Left renal cortex interstitium (tissue), 4 donors: ENCODE measurements around the gene KRTAP4-16. TPM values are rescaled to one million over a fixed set of nuclear protein-coding genes. Genes with fewer than 3 reads are reported as not detected.
"Not testable (repeated sequence)": the region's sequence is repeated elsewhere in the genome, so short reads cannot be mapped to it uniquely, and the experiment has no call there.

Source experiments
- DNase-seq, 4 donors: peaks; one replicate each; pipeline ENCODE4 v3.0.0-alpha.2; 2013; ENCODE audit warnings: low read depth in 4 of 4, low spot score in 2 of 4, missing footprints in 1 of 4
- polyA plus RNA-seq, 4 donors: library from polyadenylated mRNA; unstranded; fragments of 120-200 nt; gene quantifications; one replicate each; pipeline ENCODE4 v1.2.1, GENCODE V29; 2013; ENCODE audit not compliant: insufficient read length in 4 of 4

Gene KRTAP4-16
- polyA plus RNA-seq, 4 donors, result not detected

- not testable (repeated sequence) for DNase-seq
These were observed 18.0 kb upstream of the KRTAP4-16 start for GRCh38 chr17:41119696-41120690.

GRCh38 chr17:41118721-41119120 lies 16.7 kb upstream of the KRTAP4-16 start:
- DNase-seq, result no peak

- DNase-seq, result not testable (repeated sequence)
These were observed 15.9 kb upstream of the KRTAP4-16 start, which contains the start of gene KRTAP4-11 for GRCh38 chr17:41117846-41118386. TSS of gene KRTAP4-11 (minus strand) at chr17:41118373. CDS start at chr17:41118315, 58 bp downstream.

GRCh38 chr17:41116297-41116696 lies 14.3 kb upstream of the KRTAP4-16 start:
- no peak for DNase-seq

GRCh38 chr17:41111151-41111885 lies 9.3 kb upstream of the KRTAP4-16 start:
- no peak for DNase-seq

GRCh38 chr17:41108728-41109386 lies 6.8 kb upstream of the KRTAP4-16 start:
- DNase-seq, result not testable (repeated sequence)

GRCh38 chr17:41107941-41108450 lies 6.0 kb upstream of the KRTAP4-16 start:
- no peak for DNase-seq

- DNase-seq, result not testable (repeated sequence)
These were observed 3.3 kb upstream of the KRTAP4-16 start, which contains the start of gene KRTAP4-9 for GRCh38 chr17:41105347-41105746. TSS of gene KRTAP4-9 (plus strand) at chr17:41105389. CDS start at chr17:41105389, 0 bp downstream.

- not testable (repeated sequence) for DNase-seq
These were observed 2.5 kb upstream of the KRTAP4-16 start for GRCh38 chr17:41104386-41105038.

GRCh38 chr17:41103896-41104295 lies 1.9 kb upstream of the KRTAP4-16 start:
- no peak for DNase-seq

GRCh38 chr17:41099682-41100480 lies 2.1 kb downstream of the KRTAP4-16 start:
- not testable (repeated sequence) for DNase-seq

- DNase-seq, result no peak
These were observed 3.5 kb downstream of the KRTAP4-16 start for GRCh38 chr17:41098481-41098880.

- DNase-seq, result no peak
These were observed 4.0 kb downstream of the KRTAP4-16 start, which contains the start of gene KRTAP4-8 for GRCh38 chr17:41098042-41098441. TSS of gene KRTAP4-8 (minus strand) at chr17:41098142. CDS start at chr17:41098084, 58 bp downstream.

- no peak for DNase-seq
These were observed 6.0 kb downstream of the KRTAP4-16 start for GRCh38 chr17:41096055-41096454.

GRCh38 chr17:41088760-41089352 lies 13.2 kb downstream of the KRTAP4-16 start:
- DNase-seq, result not testable (repeated sequence)

- DNase-seq, result not testable (repeated sequence)
These were observed 17.7 kb downstream of the KRTAP4-16 start, which contains the start of gene KRTAP4-7 for GRCh38 chr17:41084100-41084856. TSS of gene KRTAP4-7 (plus strand) at chr17:41084150. CDS start at chr17:41084207, 57 bp downstream.

- not testable (repeated sequence) for DNase-seq
These were observed 18.6 kb downstream of the KRTAP4-16 start for GRCh38 chr17:41083427-41083826.
